ENCODE data around the gene AMHR2. TPM values are rescaled to one million over a fixed set of nuclear protein-coding genes. Genes with fewer than 3 reads are reported as not detected.

The AMHR2 gene
- total and polyA plus RNA-seq, 9 of the 15 experiments (the other 6 are each of a cell fraction or from before 2014, with no cell fraction given), result 8.9 to 49.7 (median 19.3) TPM

GRCh38 chr12:53452159-53453077 lies 28.8 kb downstream of the AMHR2 start (continued):
- TF ChIP-seq RNF2 (IDR thresholded peaks at IDR 0.05) (no peak), BMI1 (IDR thresholded peaks at IDR 0.05; ENCODE audit: low read length) (no peak), E4F1 (CRISPR knock-in tag; IDR thresholded peaks at IDR 0.05; ENCODE audit: borderline replicate concordance) (no peak), TARDBP (IDR thresholded peaks at IDR 0.05) (no peak), CAMTA2 (CRISPR knock-in tag; conservative IDR thresholded peaks at IDR 0.05) (no peak), RCOR1 (IDR thresholded peaks at IDR 0.05; ENCODE audit: borderline replicate concordance in 1 of 2, low read depth in 2 of 2, low read length in 2 of 2) (peak in 1 of 2 experiments; percentile 3; a peak in 1 of 4 replicates), KLF6 (CRISPR knock-in tag; IDR thresholded peaks at IDR 0.05; ENCODE audit: borderline replicate concordance) (no peak), NCOA2 (IDR thresholded peaks at IDR 0.05; ENCODE audit: partially characterized antibody in 2 of 2) (no peak), PURB (CRISPR knock-in tag; IDR thresholded peaks at IDR 0.05; ENCODE audit: low read depth) (no peak), PTRF (tag; IDR thresholded peaks at IDR 0.05) (no peak), ZNF77 (CRISPR knock-in tag; IDR thresholded peaks at IDR 0.05) (no peak), ZHX1 (conservative IDR thresholded peaks at IDR 0.05; ENCODE audit: low read length) (no peak), CREB3L1 (IDR thresholded peaks at IDR 0.05; ENCODE audit: borderline replicate concordance, low read depth) (no peak), CC2D1A (IDR thresholded peaks at IDR 0.05) (no peak), MCM2 (IDR thresholded peaks at IDR 0.05; ENCODE audit: low read depth) (no peak), MED1 (CRISPR knock-in tag; IDR thresholded peaks at IDR 0.05; ENCODE audit: borderline replicate concordance) (no peak), SIRT6 (IDR thresholded peaks at IDR 0.05; ENCODE audit: low read depth, low read length) (no peak), MLLT1 (IDR thresholded peaks at IDR 0.05) (peak; percentile 71 to 74; a peak in 2 of 4 replicates), FOXJ2 (tag; IDR thresholded peaks at IDR 0.05) (no peak), NRF1 (conservative IDR thresholded peaks at IDR 0.05 in 1 of 2, IDR thresholded peaks at IDR 0.05 in 1 of 2) (peak; percentile 85 to 87), SAFB (IDR thresholded peaks at IDR 0.05; ENCODE audit: borderline replicate concordance, low read depth, low read length) (no peak)

All from K562 (cell line).